Endothelial cell of umbilical vein (primary cell): ENCODE data around the gene LSMEM2.

Source experiments
- EZH2 ChIP-seq: IDR thresholded peaks from 2 replicates; pipeline ENCODE4 v1.6.1; 2012; ENCODE audit warnings: borderline replicate concordance, low read depth, mild to moderate bottlenecking, moderate library complexity, low read length, inconsistent platforms; ENCODE audit not compliant: severe bottlenecking
- FOS ChIP-seq: IDR thresholded peaks from 2 replicates; pipeline ENCODE4 v1.6.1; 2011; ENCODE audit warnings: mild to moderate bottlenecking, low read length, moderate library complexity, borderline replicate concordance; ENCODE audit not compliant: insufficient read depth
- JUN ChIP-seq: IDR thresholded peaks from 2 replicates; pipeline ENCODE4 v1.6.1; 2011; ENCODE audit warnings: borderline replicate concordance, low read depth; ENCODE audit not compliant: insufficient read length, insufficient read depth
- POLR2A ChIP-seq: IDR thresholded peaks from 2 replicates; pipeline ENCODE4 v1.6.1; 2012; ENCODE audit warnings: low read depth, mild to moderate bottlenecking, control low read depth, low read length
- POLR2AphosphoS5 ChIP-seq: IDR thresholded peaks from 2 replicates; pipeline ENCODE4 v1.6.1; 2012; ENCODE audit warnings: low read depth, mild to moderate bottlenecking, control low read depth, low read length, moderate library complexity; ENCODE audit not compliant: insufficient read depth
- TF ChIP-seq, protein P1 (sequence below), 2 donors: IDR thresholded peaks; 1 replicate in 1 of 2; 2 replicates in 1 of 2; pipeline ENCODE4 v1.5.1; 2011; ENCODE audit warnings: low read length in 2 of 2, mild to moderate bottlenecking in 2 of 2, moderate library complexity in 2 of 2, control low read depth in 1 of 2, inconsistent platforms in 1 of 2, low read depth in 1 of 2; ENCODE audit not compliant: insufficient read depth in 1 of 2; ENCODE audit errors: extremely low read depth in 1 of 2

DNA sequence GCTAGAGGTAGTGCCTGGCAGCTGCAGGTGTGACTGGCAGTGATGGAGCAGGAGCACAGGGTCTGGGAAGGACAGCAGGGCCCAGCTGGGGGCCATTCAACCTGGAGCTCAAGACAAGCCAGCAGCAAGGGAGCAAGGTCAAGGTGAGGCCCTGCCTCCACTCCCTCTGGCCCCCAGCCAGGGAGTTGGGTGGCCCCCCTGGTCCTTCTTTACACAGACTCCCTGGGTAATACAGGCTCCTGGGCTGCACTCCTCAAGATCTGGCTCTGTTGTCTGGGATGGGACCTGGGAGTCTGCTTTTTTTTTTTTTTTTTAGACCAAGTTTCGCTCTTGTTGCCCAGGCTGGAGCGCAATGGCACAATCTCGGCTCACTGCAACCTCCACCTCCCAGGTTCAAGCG, 28.4 kb upstream of the LSMEM2 start:
- TF ChIP-seq EZH2 = no peak
- TF ChIP-seq, protein P1, sequence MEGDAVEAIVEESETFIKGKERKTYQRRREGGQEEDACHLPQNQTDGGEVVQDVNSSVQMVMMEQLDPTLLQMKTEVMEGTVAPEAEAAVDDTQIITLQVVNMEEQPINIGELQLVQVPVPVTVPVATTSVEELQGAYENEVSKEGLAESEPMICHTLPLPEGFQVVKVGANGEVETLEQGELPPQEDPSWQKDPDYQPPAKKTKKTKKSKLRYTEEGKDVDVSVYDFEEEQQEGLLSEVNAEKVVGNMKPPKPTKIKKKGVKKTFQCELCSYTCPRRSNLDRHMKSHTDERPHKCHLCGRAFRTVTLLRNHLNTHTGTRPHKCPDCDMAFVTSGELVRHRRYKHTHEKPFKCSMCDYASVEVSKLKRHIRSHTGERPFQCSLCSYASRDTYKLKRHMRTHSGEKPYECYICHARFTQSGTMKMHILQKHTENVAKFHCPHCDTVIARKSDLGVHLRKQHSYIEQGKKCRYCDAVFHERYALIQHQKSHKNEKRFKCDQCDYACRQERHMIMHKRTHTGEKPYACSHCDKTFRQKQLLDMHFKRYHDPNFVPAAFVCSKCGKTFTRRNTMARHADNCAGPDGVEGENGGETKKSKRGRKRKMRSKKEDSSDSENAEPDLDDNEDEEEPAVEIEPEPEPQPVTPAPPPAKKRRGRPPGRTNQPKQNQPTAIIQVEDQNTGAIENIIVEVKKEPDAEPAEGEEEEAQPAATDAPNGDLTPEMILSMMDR (IDR thresholded peaks at IDR 0.05; ENCODE audit: extremely low read depth in 1 of 2, insufficient read depth in 1 of 2, low read depth in 1 of 2, low read length in 2 of 2) = no peak
- no peak for TF ChIP-seq POLR2AphosphoS5
- TF ChIP-seq POLR2A = no peak
- TF ChIP-seq JUN = no peak
- no peak for TF ChIP-seq FOS
